ENCODE results near the gene COX4I1. TPM values are rescaled to one million over a fixed set of nuclear protein-coding genes. Genes with fewer than 3 reads are reported as not detected.

Gene COX4I1
- total RNA-seq, 1 donor = 297 TPM

GRCh38 chr16:85789773-85790172, 9.7 kb upstream of the COX4I1 start:
- H3K27ac ChIP-seq (ENCODE audit: low read depth, low read length) = no peak overlapping the region
- no peak for DNase-seq (ENCODE audit: insufficient read length, low spot score, missing footprints)
- H4K20me1 ChIP-seq (ENCODE audit: insufficient read depth, low read length) = peaks cover 56% of the 10 kb centered on the region
- peaks cover 48% of the 10 kb centered on the region for H3K36me3 ChIP-seq (ENCODE audit: insufficient read depth, low read length)
- no peaks in the 10 kb centered on the region for H3K9me3 ChIP-seq (ENCODE audit: low read depth, low read length)
- no peak overlapping the region for H3K4me2 ChIP-seq (ENCODE audit: insufficient read depth, low read length)
- no peaks in the 10 kb centered on the region for H3K27me3 ChIP-seq (ENCODE audit: insufficient read depth, low read length)
- no peaks in the 10 kb centered on the region for H3K4me1 ChIP-seq (ENCODE audit: insufficient read depth, low read length)
- H2AFZ ChIP-seq (ENCODE audit: low read length) = no peak overlapping the region
- no peak overlapping the region for H3K4me3 ChIP-seq (ENCODE audit: insufficient read depth, low read length)
- TF ChIP-seq CTCF (IDR thresholded peaks at IDR 0.05; ENCODE audit: extremely low read depth, low read depth, low read length) = no peak
- H3K79me2 ChIP-seq (ENCODE audit: insufficient read depth, low read length) = peaks cover 86% of the 10 kb centered on the region

GRCh38 chr16:85793662-85794298, 5.7 kb upstream of the COX4I1 start:
- Histone ChIP-seq H3K4me2 (ENCODE audit: insufficient read depth, low read length) (no peak overlapping the region), H3K27me3 (ENCODE audit: insufficient read depth, low read length) (no peaks in the 10 kb centered on the region), H3K36me3 (ENCODE audit: insufficient read depth, low read length) (peaks cover 36% of the 10 kb centered on the region), H4K20me1 (ENCODE audit: insufficient read depth, low read length) (peaks cover 63% of the 10 kb centered on the region), H3K79me2 (ENCODE audit: insufficient read depth, low read length) (peaks cover 96% of the 10 kb centered on the region), H3K4me3 (ENCODE audit: insufficient read depth, low read length) (no peak overlapping the region), H3K9me3 (ENCODE audit: low read depth, low read length) (no peaks in the 10 kb centered on the region), H3K27ac (ENCODE audit: low read depth, low read length) (no peak overlapping the region), H2AFZ (ENCODE audit: low read length) (no peak overlapping the region), H3K4me1 (ENCODE audit: insufficient read depth, low read length) (no peaks in the 10 kb centered on the region)
- no peak for DNase-seq (ENCODE audit: insufficient read length, low spot score, missing footprints)
- no peak for TF ChIP-seq CTCF (IDR thresholded peaks at IDR 0.05; ENCODE audit: extremely low read depth, low read depth, low read length)

GRCh38 chr16:85794696-85795095, 4.8 kb upstream of the COX4I1 start:
- Histone ChIP-seq H3K4me1 (ENCODE audit: insufficient read depth, low read length) (no peaks in the 10 kb centered on the region), H3K27me3 (ENCODE audit: insufficient read depth, low read length) (no peaks in the 10 kb centered on the region), H2AFZ (ENCODE audit: low read length) (no peak overlapping the region), H3K4me3 (ENCODE audit: insufficient read depth, low read length) (no peak overlapping the region), H3K27ac (ENCODE audit: low read depth, low read length) (no peak overlapping the region), H4K20me1 (ENCODE audit: insufficient read depth, low read length) (peaks cover 66% of the 10 kb centered on the region), H3K36me3 (ENCODE audit: insufficient read depth, low read length) (peaks cover 32% of the 10 kb centered on the region), H3K4me2 (ENCODE audit: insufficient read depth, low read length) (no peak overlapping the region), H3K79me2 (ENCODE audit: insufficient read depth, low read length) (peaks cover 98% of the 10 kb centered on the region), H3K9me3 (ENCODE audit: low read depth, low read length) (no peaks in the 10 kb centered on the region)
- no peak for DNase-seq (ENCODE audit: insufficient read length, low spot score, missing footprints)
- no peak for TF ChIP-seq CTCF (IDR thresholded peaks at IDR 0.05; ENCODE audit: extremely low read depth, low read depth, low read length)

- no peak overlapping the region for H2AFZ ChIP-seq (ENCODE audit: low read length)
- no peak for TF ChIP-seq CTCF (IDR thresholded peaks at IDR 0.05; ENCODE audit: extremely low read depth, low read depth, low read length)
- H3K4me3 ChIP-seq (ENCODE audit: insufficient read depth, low read length) = no peak overlapping the region
- no peaks in the 10 kb centered on the region for H3K9me3 ChIP-seq (ENCODE audit: low read depth, low read length)
- H4K20me1 ChIP-seq (ENCODE audit: insufficient read depth, low read length) = peaks cover 74% of the 10 kb centered on the region
- DNase-seq (ENCODE audit: insufficient read length, low spot score, missing footprints) = no peak
- peaks cover 9% of the 10 kb centered on the region for H3K4me1 ChIP-seq (ENCODE audit: insufficient read depth, low read length)
- no peaks in the 10 kb centered on the region for H3K27me3 ChIP-seq (ENCODE audit: insufficient read depth, low read length)
- no peak overlapping the region for H3K27ac ChIP-seq (ENCODE audit: low read depth, low read length)
- H3K36me3 ChIP-seq (ENCODE audit: insufficient read depth, low read length) = peaks cover 34% of the 10 kb centered on the region
- peaks cover 100% of the 10 kb centered on the region for H3K79me2 ChIP-seq (ENCODE audit: insufficient read depth, low read length)
- H3K4me2 ChIP-seq (ENCODE audit: insufficient read depth, low read length) = no peak overlapping the region
Observed at GRCh38 chr16:85796152-85796551, 3.3 kb upstream of the COX4I1 start.
